Type B pancreatic cell (in vitro differentiated cells): Measurements from ENCODE around the gene UTP25. TPM values are rescaled to one million over a fixed set of nuclear protein-coding genes. Genes with fewer than 3 reads are reported as not detected.

Experiments used
- DNase-seq: peaks from one replicate; pipeline ENCODE4 v3.0.0; 2021; ENCODE audit warnings: mixed read lengths; ENCODE audit not compliant: unreplicated experiment; ENCODE audit errors: extremely low spot score
- H3K27ac Mint-ChIP-seq: 2 replicates; pipeline ENCODE4 v1.8.0; 2021; ENCODE audit warnings: mild to moderate bottlenecking, mixed read lengths
- H3K27me3 Mint-ChIP-seq: 2 replicates; pipeline ENCODE4 v1.8.0; 2021; ENCODE audit warnings: mixed read lengths
- H3K36me3 Mint-ChIP-seq: 2 replicates; pipeline ENCODE4 v1.8.0; 2021; ENCODE audit warnings: mixed read lengths
- H3K4me1 Mint-ChIP-seq: one replicate; pipeline ENCODE4 v1.8.0; 2021; ENCODE audit warnings: mixed read lengths; ENCODE audit not compliant: unreplicated experiment
- H3K4me3 Mint-ChIP-seq: 2 replicates; pipeline ENCODE4 v1.8.0; 2021; ENCODE audit warnings: mild to moderate bottlenecking, mixed read lengths
- H3K9me3 Mint-ChIP-seq: 2 replicates; pipeline ENCODE4 v1.8.0; 2021; ENCODE audit warnings: mixed read lengths
- total RNA-seq: library from RNA; stranded (reverse); gene quantifications from 2 replicates; pipeline ENCODE4 v1.2.1, GENCODE V29; 2021; ENCODE audit warnings: low replicate concordance
- TF ChIP-seq, protein P1 (sequence below): fragments of 200-600 bp; sonication (generic); conservative IDR thresholded peaks from 2 replicates; pipeline ENCODE4 v1.5.0; 2021; ENCODE audit warnings: antibody characterized with exemption, mild to moderate bottlenecking

Gene UTP25
- total RNA-seq, 1 donor from 2014 or later: 9.4 TPM

- Mint-ChIP-seq H3K27ac (no peak overlapping the region), H3K36me3 (peaks cover 32% of the 10 kb centered on the region), H3K4me1 (peaks cover 5% of the 10 kb centered on the region), H3K4me3 (no peak overlapping the region), H3K27me3 (no peaks in the 10 kb centered on the region), H3K9me3 (no peaks in the 10 kb centered on the region)
- no peak for DNase-seq
- TF ChIP-seq, protein P1, sequence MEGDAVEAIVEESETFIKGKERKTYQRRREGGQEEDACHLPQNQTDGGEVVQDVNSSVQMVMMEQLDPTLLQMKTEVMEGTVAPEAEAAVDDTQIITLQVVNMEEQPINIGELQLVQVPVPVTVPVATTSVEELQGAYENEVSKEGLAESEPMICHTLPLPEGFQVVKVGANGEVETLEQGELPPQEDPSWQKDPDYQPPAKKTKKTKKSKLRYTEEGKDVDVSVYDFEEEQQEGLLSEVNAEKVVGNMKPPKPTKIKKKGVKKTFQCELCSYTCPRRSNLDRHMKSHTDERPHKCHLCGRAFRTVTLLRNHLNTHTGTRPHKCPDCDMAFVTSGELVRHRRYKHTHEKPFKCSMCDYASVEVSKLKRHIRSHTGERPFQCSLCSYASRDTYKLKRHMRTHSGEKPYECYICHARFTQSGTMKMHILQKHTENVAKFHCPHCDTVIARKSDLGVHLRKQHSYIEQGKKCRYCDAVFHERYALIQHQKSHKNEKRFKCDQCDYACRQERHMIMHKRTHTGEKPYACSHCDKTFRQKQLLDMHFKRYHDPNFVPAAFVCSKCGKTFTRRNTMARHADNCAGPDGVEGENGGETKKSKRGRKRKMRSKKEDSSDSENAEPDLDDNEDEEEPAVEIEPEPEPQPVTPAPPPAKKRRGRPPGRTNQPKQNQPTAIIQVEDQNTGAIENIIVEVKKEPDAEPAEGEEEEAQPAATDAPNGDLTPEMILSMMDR: no peak
These were observed 12.8 kb downstream of the UTP25 start for GRCh38 chr1:209840611-209841010.

DNA sequence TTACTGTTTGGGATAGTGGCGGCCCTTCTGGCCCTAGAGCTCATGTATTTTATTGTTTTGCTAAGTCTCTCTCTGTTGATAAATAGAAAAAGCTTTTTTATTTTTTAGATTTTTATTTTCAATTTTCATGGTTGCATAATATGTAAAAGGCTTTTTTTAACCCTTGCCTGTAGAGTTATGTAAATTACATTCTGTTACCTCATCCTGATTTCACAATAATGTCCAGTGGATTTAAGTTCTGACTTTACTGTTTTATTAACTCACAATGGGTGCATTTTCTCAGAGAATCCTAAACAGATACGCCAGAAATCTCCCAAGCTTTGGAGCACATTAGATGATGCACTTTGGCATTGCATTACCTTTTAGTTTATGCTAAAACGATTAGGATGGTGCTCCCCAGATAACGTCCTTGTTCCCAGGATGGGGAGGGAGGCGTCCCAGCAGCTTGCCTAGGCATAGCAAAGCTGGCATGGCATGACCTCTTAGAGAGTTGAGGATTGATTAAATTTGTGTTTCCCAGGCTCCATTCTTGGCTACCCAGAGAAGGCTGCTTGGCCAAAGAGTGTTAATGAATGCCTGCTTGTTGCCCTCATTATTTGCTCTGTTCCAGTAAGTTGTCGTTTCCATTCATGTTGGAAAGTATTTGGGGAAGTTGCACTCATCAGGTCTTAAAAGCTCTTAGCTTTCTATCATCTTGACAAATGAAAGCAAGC, 17.1 kb downstream of the UTP25 start:
- no peak overlapping the region for H3K4me3 Mint-ChIP-seq
- H3K4me1 Mint-ChIP-seq: peaks cover 11% of the 10 kb centered on the region
- no peaks in the 10 kb centered on the region for H3K9me3 Mint-ChIP-seq
- TF ChIP-seq, protein P1: no peak
- no peak overlapping the region for H3K27ac Mint-ChIP-seq
- DNase-seq: no peak
- H3K27me3 Mint-ChIP-seq: no peaks in the 10 kb centered on the region
- H3K36me3 Mint-ChIP-seq: peaks cover 41% of the 10 kb centered on the region

DNA sequence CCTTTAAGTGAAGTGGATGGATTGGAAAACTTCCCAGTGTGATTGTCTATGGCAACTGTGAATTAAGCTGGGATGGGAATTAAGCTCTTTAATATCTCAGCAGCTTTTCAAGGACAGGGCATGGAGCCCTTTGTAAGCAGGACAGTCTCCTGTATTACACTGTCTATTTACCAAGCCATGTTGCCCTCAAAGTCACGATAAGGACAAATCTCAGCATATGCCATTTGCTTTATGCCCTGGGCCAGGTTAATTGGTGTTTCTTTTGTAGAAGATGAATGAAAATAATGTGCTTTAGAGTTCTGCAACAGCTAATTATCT, 17.6 kb downstream of the UTP25 start:
- Mint-ChIP-seq H3K4me3 (no peak overlapping the region), H3K27me3 (no peaks in the 10 kb centered on the region), H3K36me3 (peaks cover 37% of the 10 kb centered on the region), H3K9me3 (no peaks in the 10 kb centered on the region), H3K4me1 (peaks cover 13% of the 10 kb centered on the region), H3K27ac (no peak overlapping the region)
- no peak for DNase-seq
- TF ChIP-seq, protein P1: no peak

- no peak for DNase-seq
- Mint-ChIP-seq H3K36me3 (peaks cover 33% of the 10 kb centered on the region), H3K27me3 (no peaks in the 10 kb centered on the region), H3K9me3 (no peaks in the 10 kb centered on the region), H3K27ac (no peak overlapping the region), H3K4me3 (no peak overlapping the region), H3K4me1 (peaks cover 17% of the 10 kb centered on the region)
- TF ChIP-seq, protein P1: no peak
These were observed 21.6 kb downstream of the UTP25 start for GRCh38 chr1:209849388-209849787.

DNA sequence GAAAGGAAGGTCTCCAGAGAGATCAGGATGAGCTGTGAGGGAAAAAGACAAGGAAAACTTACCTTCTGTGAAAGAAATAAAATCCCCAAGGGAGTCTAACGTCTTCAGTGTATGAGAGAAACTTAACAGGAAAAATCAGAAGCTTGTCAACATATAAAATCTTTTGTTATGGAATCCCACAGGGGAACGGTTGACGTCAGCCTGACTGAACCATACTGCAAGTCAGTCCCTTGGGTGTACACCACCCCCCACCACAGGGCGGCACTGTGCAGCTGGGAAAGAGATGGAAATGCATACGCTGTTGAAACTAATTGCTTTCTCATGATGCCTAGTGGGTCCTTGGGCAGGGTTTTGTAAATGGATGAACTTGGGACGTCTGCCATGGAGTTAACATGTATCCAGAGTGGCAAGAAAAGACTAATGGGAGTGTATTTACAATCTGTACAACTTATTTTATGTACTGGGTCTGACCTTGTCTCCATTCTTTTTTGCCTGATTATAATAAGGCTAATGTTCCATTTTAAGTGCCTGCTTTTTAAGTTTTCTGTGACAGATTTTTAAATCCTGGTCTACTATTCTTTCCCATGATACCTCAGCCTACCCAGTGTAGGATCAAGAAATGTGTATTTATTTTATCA, 22.7 kb downstream of the UTP25 start:
- Mint-ChIP-seq H3K9me3 (no peaks in the 10 kb centered on the region), H3K36me3 (peaks cover 38% of the 10 kb centered on the region), H3K4me3 (no peak overlapping the region), H3K4me1 (peaks cover 13% of the 10 kb centered on the region), H3K27me3 (no peaks in the 10 kb centered on the region), H3K27ac (peak overlapping the region; percentile 83)
- TF ChIP-seq, protein P1: peak; percentile 75
- DNase-seq: no peak
